Measurements from ENCODE around the gene SNX14. TPM values are rescaled to one million over a fixed set of nuclear protein-coding genes. Genes with fewer than 3 reads are reported as not detected.

SNX14 gene
- total and polyA plus RNA-seq, 2 of the 8 experiments (the other 6 are each of a cell fraction or from before 2014, with no cell fraction given): 11.9 to 24.2 TPM

DNA sequence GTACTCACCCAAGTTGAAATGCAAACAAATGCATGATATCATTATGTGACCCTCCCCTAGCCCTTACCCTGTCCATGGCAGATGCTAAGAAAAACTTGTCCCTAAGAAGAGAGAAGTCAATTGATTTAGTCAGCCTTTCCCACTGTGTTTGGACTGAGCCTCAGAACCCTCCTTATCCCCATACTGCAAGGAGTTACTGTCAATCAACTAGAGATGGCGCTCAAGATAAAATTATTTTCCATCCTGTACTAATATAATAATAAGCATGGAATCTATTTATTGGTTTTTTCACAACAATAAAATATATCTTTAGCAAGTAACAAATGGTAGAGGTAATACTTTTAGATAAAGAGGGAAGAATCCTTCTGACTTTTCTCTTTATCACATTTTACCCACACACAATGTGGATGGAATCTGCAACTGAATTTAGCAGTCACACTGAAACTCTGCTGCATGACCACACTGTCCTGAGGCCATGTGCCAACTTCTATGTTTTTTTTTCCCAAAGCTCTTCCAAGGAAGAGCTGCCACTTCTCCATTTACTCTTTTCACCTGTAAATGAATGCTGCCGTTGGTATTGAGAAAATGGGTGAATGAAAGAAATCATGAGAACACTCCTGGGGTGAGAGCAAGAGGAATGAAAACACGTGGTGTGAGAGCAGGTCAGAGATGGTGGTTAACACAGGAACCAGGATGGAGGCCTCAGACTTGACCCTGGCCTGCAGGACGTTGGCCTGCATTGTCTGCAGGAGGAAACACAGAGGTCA lies 133.3 kb downstream of the SNX14 start:
- Histone ChIP-seq H3K23ac (ENCODE audit: insufficient read length) (no peak overlapping the region), H3K56ac (replicated peaks; ENCODE audit: insufficient read length, low read depth, low read length) (no peak overlapping the region), H3K4me3 (ENCODE audit: extremely low read depth in 1 of 4, insufficient read depth in 2 of 4, low read depth in 3 of 4, low read length in 4 of 4) (no peak overlapping the region), H2AFZ (ENCODE audit: low read length) (peak overlapping the region; percentile 97), H3K23me2 (ENCODE audit: low read depth, low read length) (no peaks in the 10 kb centered on the region), H3K4ac (replicated peaks; ENCODE audit: insufficient read length, low read depth, low read length) (no peak overlapping the region), H2BK15ac (ENCODE audit: low read length) (no peak overlapping the region), H2BK12ac (ENCODE audit: low read depth, low read length) (no peak overlapping the region), H3K79me2 (ENCODE audit: control insufficient read depth in 1 of 2, insufficient read depth in 2 of 2, low read length in 2 of 2) (no peaks in the 10 kb centered on the region), H4K20me1 (replicated peaks in 1 of 2; ENCODE audit: control insufficient read depth in 1 of 2, insufficient read depth in 2 of 2, low read length in 2 of 2) (no peaks in the 10 kb centered on the region), H3K9me3 (ENCODE audit: insufficient read depth in 2 of 2, low read depth in 1 of 2, low read length in 1 of 2) (no peaks in the 10 kb centered on the region), H2BK120ac (replicated peaks; ENCODE audit: low read depth, low read length) (no peak overlapping the region), H3K27ac (ENCODE audit: low read depth, low read length) (no peak overlapping the region), H3K36me3 (ENCODE audit: control insufficient read depth in 2 of 4, insufficient read depth in 4 of 4, low read length in 3 of 4) (no peaks in the 10 kb centered on the region), H4K8ac (ENCODE audit: extremely low read depth, insufficient read depth, low read length) (no peak overlapping the region), H4K5ac (ENCODE audit: insufficient read length, low read depth, low read length) (no peak overlapping the region), H3K4me2 (ENCODE audit: insufficient read depth in 1 of 2, low read depth in 2 of 2, low read length in 2 of 2) (no peak overlapping the region), H2BK20ac (ENCODE audit: low read length) (no peak overlapping the region), H4K91ac (replicated peaks; ENCODE audit: insufficient read length, low read length) (no peak overlapping the region), H3K18ac (ENCODE audit: extremely low read depth, low read length) (no peak overlapping the region), H3K79me1 (ENCODE audit: low read depth, low read length) (no peaks in the 10 kb centered on the region), H3K4me1 (replicated peaks in 1 of 4; ENCODE audit: control insufficient read depth in 3 of 4, insufficient read depth in 4 of 4, low read length in 3 of 4) (peaks cover 0 to 10% (median 3%) of the 10 kb centered on the region in 4 experiments; a peak in 4 of 7 replicates), H2AK5ac (ENCODE audit: low read depth, low read length) (no peak overlapping the region), H2BK5ac (ENCODE audit: low read depth, low read length) (0 out of 2 replicates have a peak overlapping the region, but pooled peaks have one; percentile 9), H3K9ac (replicated peaks in 1 of 4; ENCODE audit: extremely low read depth in 1 of 4, low read depth in 3 of 4, low read length in 3 of 4) (no peak overlapping the region), H3K14ac (ENCODE audit: insufficient read length) (no peak overlapping the region), H3K27me3 (replicated peaks in 1 of 4; ENCODE audit: control insufficient read depth in 3 of 4, extremely low read depth in 1 of 4, insufficient read depth in 3 of 4, low read length in 3 of 4) (no peaks in the 10 kb centered on the region)
- FAIRE-seq: no peak
- POLR2A ChIA-PET (ENCODE audit: partially characterized antibody): interaction anchor here (2.7 kb wide), 1 partner anchor 11 kb away, joined by 15 read pairs; the partner anchor contains the start of gene NT5E
- 45% methylated on average over 4 of the region's 4 CpGs; no CpG with 5 or more reads in 1 of the 2 experiments for WGBS, 2 experiments (ENCODE audit: extremely low coverage in 1 of 2, insufficient coverage in 1 of 2, insufficient read length in 1 of 2, insufficient replicate concordance in 2 of 2, low coverage in 1 of 2, low lambda C conversion rate in 2 of 2, missing lambda C conversion rate in 1 of 2)
- CTCF ChIA-PET (ENCODE audit: partially characterized antibody): interaction anchor here (1.0 to 3.4 kb wide), 2 partner anchors 11 to 23 kb away, joined by 3 to 22 read pairs; partner anchors contain the start of gene NT5E
- no peak for DNase-seq (ENCODE audit: low read depth in 1 of 2, low spot score in 2 of 2)
- TF ChIP-seq GABPA (IDR thresholded peaks at IDR 0.05; ENCODE audit: borderline replicate concordance, insufficient read depth, low read length): no peak
- peak; percentile 73 for TF ChIP-seq MAX (IDR thresholded peaks at IDR 0.05)
- TF ChIP-seq, protein P1, sequence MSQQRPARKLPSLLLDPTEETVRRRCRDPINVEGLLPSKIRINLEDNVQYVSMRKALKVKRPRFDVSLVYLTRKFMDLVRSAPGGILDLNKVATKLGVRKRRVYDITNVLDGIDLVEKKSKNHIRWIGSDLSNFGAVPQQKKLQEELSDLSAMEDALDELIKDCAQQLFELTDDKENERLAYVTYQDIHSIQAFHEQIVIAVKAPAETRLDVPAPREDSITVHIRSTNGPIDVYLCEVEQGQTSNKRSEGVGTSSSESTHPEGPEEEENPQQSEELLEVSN (IDR thresholded peaks at IDR 0.05): peak; percentile 36; the same call in 1 of the 2 replicates
- TF ChIP-seq TEAD4 (IDR thresholded peaks at IDR 0.05; ENCODE audit: low read depth, low read length): no peak
- TF ChIP-seq CTCF (IDR thresholded peaks at IDR 0.05; ENCODE audit: control extremely low read depth in 1 of 3, insufficient read depth in 1 of 3, low read depth in 1 of 3, low read length in 3 of 3): no peak
- no peak for TF ChIP-seq BRCA1 (IDR thresholded peaks at IDR 0.05; ENCODE audit: low read depth, low read length)
- no peak for TF ChIP-seq TBP (IDR thresholded peaks at IDR 0.05; ENCODE audit: low read depth, low read length)
- TF ChIP-seq KDM4A (IDR thresholded peaks at IDR 0.05; ENCODE audit: low read depth, low read length, severe bottlenecking): no peak

Data from H1 (cell line).